Measurements from ENCODE around the gene ZNF417. TPM values are rescaled to one million over a fixed set of nuclear protein-coding genes. Genes with fewer than 3 reads are reported as not detected.
"Not testable (repeated sequence)": the region's sequence is repeated elsewhere in the genome, so short reads cannot be mapped to it uniquely, and the experiment has no call there.

The ZNF417 gene
- 10 to 100 TPM; 20.7 to 42.8 (median 28.0) TPM for polyA plus RNA-seq (ENCODE audit: insufficient read length in 4 of 4)

- DNase-seq (ENCODE audit: low read depth in 4 of 4, low spot score in 2 of 4), result peak; percentile 78 to 95 (median 87)
Measured at GRCh38 chr19:57916168-57916995, at the start of gene ZNF417. TSS of gene ZNF417 (minus strand) at chr19:57916592. CDS start at chr19:57916411, 181 bp downstream.

- no peak for DNase-seq (ENCODE audit: low read depth in 4 of 4, low spot score in 2 of 4)
Measured at GRCh38 chr19:57964761-57965160, 48.4 kb upstream of the ZNF417 start.

GRCh38 chr19:57961785-57962184 is 45.4 kb upstream of the ZNF417 start:
- DNase-seq (ENCODE audit: low read depth in 4 of 4, low spot score in 2 of 4), result no peak

DNA sequence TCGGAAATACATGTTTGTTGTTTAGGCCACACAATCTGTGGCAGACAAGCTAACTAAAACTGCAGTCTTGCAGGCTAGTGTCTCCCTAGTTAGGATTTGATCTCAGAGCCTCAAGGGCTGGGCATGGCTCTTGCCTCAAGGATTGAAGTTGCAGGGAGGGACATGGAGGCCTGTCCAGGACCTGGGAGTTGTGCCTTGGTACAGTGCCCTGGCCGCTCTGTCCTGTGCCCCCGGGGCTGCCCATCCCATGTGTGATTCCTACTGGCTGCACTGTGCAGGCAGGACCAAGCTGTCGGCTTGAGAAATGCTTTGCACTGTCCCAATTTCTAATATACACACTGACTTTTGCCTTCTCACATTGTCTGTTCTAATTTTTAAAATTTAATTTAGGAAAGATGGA is 38.6 kb upstream of the ZNF417 start:
- no peak for DNase-seq (ENCODE audit: low read depth in 4 of 4, low spot score in 2 of 4)

- DNase-seq (ENCODE audit: low read depth in 4 of 4, low spot score in 2 of 4), result no peak
Measured at GRCh38 chr19:57949702-57950101, 33.3 kb upstream of the ZNF417 start.

DNA sequence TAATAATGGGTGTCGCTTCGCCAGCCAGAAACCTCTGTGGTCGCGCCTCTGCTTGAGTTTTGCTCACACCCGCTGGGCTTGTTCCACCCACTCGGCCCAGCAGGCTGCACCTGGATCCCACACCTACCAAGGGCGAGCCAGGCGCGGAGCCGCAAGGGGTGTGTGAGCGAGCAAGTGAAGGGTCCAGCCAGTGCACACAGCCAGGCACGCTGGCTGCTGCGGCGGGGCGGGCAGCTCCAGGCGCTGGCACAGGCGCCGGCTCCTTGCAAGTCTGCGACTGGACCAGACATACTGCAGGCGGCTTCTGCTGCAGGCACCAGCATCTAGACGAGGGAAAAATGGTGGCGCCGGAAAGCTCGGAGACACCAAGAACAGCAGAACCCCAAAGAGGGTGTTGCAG is 32.9 kb upstream of the ZNF417 start:
- DNase-seq (ENCODE audit: low read depth in 4 of 4, low spot score in 2 of 4), result no peak

DNA sequence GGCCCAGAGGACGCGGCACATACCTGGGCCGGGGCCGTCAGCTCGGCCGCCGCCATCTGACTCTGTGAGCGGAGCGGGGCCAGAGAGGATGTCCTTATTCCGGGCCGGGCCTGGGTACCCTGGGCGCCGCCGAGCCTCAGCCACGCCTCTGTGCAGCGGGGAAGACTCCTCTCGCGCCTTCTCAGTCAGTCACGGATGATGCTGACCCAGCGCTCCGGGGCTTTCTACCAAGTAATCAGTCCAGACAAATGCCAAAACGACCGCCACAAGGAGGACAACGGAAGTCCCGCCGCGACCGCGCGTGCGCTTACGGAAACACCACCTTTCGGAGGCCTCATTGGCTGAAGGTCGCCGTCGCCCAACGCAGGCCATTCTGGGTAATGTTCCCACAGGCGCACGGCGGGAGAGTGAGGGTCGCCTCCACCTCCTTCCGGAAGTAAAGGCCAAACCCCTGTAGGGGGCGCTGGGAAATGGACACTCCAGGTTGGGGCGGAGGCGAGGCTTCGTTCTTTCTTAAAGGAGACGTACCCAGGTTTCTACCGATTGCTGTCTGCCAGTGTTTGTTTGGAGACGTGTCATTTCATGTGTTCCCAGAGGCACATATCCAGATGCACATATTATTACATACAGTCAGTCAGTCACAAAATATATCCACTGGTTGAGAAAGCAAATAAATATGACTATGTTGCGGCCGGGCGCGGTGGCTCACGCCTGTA is 31.2 kb upstream of the ZNF417 start, which contains the start of gene ZNF256:
Gene ZNF256, minus strand, starts transcription at position 288 of the 716 bp plus-strand sequence. Its CDS starts 232 bp downstream, at position 56.
- peak; percentile 73 to 96 (median 89) for DNase-seq (ENCODE audit: low read depth in 4 of 4, low spot score in 2 of 4)

DNA sequence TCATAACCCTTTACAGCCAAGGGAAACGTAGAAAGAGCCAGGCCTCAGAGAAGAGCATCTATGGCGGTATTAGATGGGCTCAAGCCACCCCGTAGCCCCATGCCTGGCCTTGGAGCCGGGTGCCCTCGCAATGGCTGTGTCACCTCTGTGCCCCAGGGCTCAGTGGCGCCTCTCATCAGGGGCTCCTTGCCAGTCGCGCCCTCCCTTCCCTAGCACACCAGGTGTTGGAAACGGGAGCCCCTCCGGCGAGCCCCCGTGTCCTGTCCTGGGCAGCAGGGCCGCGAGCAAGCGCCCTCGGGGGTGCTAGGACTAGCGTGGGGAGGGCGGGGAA is 30.7 kb upstream of the ZNF417 start:
- no peak for DNase-seq (ENCODE audit: low read depth in 4 of 4, low spot score in 2 of 4)

GRCh38 chr19:57946316-57946715 is 29.9 kb upstream of the ZNF417 start:
- no peak for DNase-seq (ENCODE audit: low read depth in 4 of 4, low spot score in 2 of 4)

- DNase-seq (ENCODE audit: low read depth in 4 of 4, low spot score in 2 of 4), result no peak
Measured at GRCh38 chr19:57941593-57941992, 25.2 kb upstream of the ZNF417 start.

DNA sequence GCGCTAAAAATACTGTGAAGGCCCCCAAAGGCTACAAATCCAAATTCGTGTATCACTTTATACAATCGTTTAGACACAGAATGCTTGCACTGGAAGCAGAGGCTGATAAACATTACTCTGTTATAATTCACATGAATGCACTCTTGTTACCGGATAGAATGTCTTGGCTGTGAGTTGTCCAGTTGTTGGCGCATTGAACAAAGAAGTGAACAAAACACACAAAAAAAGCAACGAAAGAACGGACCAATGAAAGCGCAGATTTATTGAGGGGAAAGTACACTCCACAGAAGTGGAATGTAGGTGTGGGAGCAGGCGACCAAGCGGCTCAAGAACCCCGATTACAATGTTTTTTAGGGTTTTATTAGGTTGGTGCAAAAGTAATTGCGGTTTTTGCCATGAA is 19.3 kb upstream of the ZNF417 start:
- DNase-seq (ENCODE audit: low read depth in 4 of 4, low spot score in 2 of 4), result no peak

DNA sequence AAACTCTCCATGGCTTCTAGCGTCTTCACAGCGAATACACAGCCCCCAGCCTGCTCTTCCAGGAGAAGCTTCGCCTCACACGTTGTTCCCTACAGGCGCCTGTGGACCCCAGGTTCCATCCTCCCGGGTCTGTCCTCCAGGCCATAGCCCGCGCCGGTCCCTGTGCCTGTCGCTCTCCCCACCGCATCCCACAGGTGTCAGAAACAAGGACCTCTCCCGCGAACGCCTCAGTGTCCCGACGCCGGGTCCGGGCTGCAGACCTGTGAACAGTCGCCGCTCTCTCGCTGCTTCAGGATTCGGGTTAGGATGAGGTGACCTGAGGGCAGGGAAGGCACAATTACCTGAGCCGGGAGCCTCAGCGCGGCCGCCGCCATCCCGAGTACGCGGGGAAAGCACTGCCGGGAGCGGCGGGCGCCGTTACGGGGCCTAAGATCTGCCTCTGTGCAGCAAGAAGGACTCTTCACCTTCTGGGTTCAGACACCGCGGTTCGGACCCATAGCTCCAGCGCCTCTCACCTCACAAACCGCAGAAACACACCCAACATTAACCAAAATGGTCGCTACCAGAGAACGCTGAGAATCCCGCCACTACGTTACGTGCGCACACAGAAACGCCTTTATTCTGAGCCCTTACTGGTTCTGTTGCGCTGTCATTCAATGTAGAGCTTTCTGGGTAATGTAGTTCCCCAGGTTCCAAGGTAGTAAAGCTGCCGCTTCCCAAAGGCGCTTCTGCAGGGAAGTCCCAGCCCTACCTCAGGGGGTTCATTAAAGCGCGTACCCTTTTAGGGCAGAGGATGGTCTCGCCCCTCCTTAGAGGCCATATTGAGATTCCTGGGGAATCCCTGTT is 18.7 kb upstream of the ZNF417 start, which contains the start of gene ZNF418:
Gene ZNF418, minus strand, starts transcription at position 583 of the 846 bp plus-strand sequence. CDS start 1,580 bp downstream, outside the sequence.
- peak in 3 of 4 donors; percentile 48 to 82 (median 66) for DNase-seq (ENCODE audit: low read depth in 4 of 4, low spot score in 2 of 4)

DNA sequence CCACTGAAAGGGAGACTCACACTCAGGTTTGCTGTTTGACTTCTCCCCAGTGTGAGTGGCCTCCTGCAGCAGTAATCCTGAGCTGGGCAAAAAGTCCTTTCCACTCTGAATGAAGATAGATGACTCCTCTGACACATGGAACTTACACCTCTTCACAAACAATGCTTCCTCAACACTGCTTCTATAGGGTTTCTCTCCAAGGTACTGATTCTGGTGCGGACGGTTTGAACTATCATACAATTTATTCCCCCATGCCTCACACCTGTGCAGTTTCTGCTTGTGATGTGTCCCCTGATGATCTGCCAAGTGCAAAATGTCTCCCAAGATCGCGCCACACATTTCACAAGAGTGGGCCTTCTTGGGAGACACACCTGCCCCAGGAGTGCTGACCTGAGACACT is 11.2 kb upstream of the ZNF417 start:
- DNase-seq (ENCODE audit: low read depth in 4 of 4, low spot score in 2 of 4), result no peak

- no peak for DNase-seq (ENCODE audit: low read depth in 4 of 4, low spot score in 2 of 4)
Measured at GRCh38 chr19:57914531-57914930, 1.9 kb downstream of the ZNF417 start.

DNA sequence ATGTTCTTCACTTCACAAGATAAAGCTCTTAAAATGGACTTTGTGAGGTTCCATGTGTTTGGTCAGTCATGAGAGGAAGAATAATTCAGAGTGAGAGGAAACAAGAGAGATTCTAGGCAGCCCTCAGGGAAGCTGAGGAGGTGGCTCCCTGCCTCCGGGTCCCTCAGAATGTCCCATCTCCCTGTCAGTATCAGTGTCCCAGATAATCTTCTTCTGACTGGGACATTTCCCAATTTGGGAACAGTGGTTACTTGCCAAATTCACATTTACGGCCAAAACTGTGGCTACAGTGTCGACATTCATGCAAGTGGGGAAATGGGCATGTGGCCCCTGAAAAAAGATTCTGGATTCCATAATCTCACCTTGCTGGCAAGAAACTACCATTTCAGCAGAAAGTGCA is 9.0 kb downstream of the ZNF417 start:
- DNase-seq (ENCODE audit: low read depth in 4 of 4, low spot score in 2 of 4), result no peak

DNA sequence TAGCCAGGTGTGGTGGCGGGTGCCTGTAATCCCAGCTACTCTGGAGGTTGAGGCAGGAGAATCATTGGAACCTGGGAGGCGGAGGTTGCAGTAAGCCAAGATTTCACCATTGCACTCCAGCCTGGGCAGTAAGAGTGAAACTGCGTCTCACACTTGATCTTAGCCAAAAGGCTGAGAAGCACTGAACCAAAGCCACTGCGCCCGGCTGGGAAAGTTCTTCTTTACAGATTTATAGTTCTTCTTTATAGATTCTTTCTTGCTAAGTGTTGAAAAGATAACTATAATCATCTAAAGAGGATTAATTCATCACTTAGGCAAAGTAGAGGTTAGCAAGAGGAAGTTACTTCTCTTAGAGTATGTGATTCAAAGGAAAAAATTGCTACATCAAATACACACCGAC is 11.1 kb downstream of the ZNF417 start:
- no peak for DNase-seq (ENCODE audit: low read depth in 4 of 4, low spot score in 2 of 4)

- no peak for DNase-seq (ENCODE audit: low read depth in 4 of 4, low spot score in 2 of 4)
Measured at GRCh38 chr19:57903618-57904184, 12.7 kb downstream of the ZNF417 start.

DNA sequence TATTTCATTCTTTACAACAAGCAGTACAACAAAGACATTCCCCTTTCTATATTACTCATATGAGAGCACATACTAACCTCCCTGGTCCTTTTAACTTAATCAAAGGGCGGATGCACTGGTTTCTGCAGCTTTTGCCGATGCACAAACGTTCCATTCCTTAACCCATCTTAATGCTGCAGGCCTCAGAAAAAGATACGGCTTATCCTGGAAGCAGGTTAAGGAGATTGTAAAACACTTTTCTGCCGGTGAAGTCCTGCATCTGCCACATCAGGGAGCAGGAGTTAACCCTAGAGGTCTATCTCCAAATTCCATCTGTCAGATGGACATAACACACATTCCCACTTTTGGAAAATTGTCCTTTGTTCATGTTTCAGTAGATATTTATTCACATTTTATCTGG is 16.1 kb downstream of the ZNF417 start:
- DNase-seq (ENCODE audit: low read depth in 4 of 4, low spot score in 2 of 4), result no peak

DNA sequence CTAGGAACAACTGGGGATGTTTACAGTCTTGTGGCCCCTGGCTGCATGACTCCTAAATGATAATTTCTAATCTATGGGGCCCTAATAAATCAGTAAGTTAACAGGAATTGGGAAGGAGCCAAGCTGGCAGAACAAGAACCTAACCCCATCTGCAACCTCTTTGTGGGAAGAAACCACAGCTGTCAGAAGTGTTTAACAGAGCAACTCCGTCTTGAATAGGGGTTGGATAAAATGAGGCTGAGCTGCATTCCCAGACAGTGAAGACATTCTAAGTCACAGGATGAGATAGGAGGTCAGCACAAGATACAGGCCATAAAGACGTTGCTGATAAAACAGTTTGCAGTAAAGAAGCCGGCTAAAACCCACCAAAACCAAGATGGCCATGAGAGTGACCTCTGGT is 25.7 kb downstream of the ZNF417 start:
- DNase-seq (ENCODE audit: low read depth in 4 of 4, low spot score in 2 of 4), result not testable (repeated sequence)

- DNase-seq (ENCODE audit: low read depth in 4 of 4, low spot score in 2 of 4), result peak; percentile 54 to 78 (median 76)
Measured at GRCh38 chr19:57888560-57889231, 27.7 kb downstream of the ZNF417 start, which contains the start of gene ZNF814. TSS of gene ZNF814 (minus strand) at chr19:57889037. CDS start at chr19:57888802, 235 bp downstream.
